OCI-LY7 (cell line): ENCODE data around the gene BRD7. TPM values are rescaled to one million over a fixed set of nuclear protein-coding genes. Genes with fewer than 3 reads are reported as not detected.

Experiments
- BruUV-seq: library from RNA; stranded (reverse); fragments of 400-500 nt; replicated peaks from 2 replicates; lab custom pipeline; 2021; lab: Mats Ljungman, UMichigan
- CTCF ChIA-PET: fragments of 300-600 bp; sonication (Branson Sonifier 250); formaldehyde crosslinking; loops from one replicate; lab custom pipeline; 2022; ENCODE audit warnings: antibody characterized with exemption; ENCODE audit not compliant: unreplicated experiment; lab: Charles Lee
- POLR2A ChIA-PET: fragments of 300-600 bp; sonication (Branson Sonifier 250); formaldehyde crosslinking; loops from one replicate; lab custom pipeline; 2022; ENCODE audit warnings: antibody characterized with exemption; lab: Charles Lee
- DNase-seq: peaks from one replicate; pipeline ENCODE4 v3.0.0-alpha.2; 2015; ENCODE audit warnings: low spot score
- H2AFZ ChIP-seq: fragments of 200-600 bp; sonication (generic), shearing (Covaris generic); 2 replicates; pipeline ENCODE4 v1.6.1; 2014; ENCODE audit warnings: mild to moderate bottlenecking, antibody characterized with exemption, low read length, moderate library complexity
- H3K27ac ChIP-seq: fragments of 200-600 bp; sonication (generic); 2 replicates; pipeline ENCODE4 v1.5.1; 2014; ENCODE audit warnings: mixed run types, low read depth, mild to moderate bottlenecking, moderate library complexity, low read length, inconsistent platforms; ENCODE audit not compliant: poor library complexity, severe bottlenecking
- H3K36me3 ChIP-seq: fragments of 200-600 bp; sonication (generic); 2 replicates; pipeline ENCODE4 v1.6.1; 2014; ENCODE audit warnings: mild to moderate bottlenecking, antibody characterized with exemption, low read length, moderate library complexity, mixed read lengths; ENCODE audit not compliant: insufficient read depth
- H3K4me1 ChIP-seq: fragments of 200-600 bp; sonication (generic); 2 replicates; pipeline ENCODE4 v1.5.1; 2014; ENCODE audit warnings: mild to moderate bottlenecking, low read length; ENCODE audit not compliant: insufficient read depth, poor library complexity, severe bottlenecking
- H3K4me2 ChIP-seq: fragments of 200-600 bp; sonication (generic); 2 replicates; pipeline ENCODE4 v1.6.1; 2014; ENCODE audit warnings: mild to moderate bottlenecking, low read length
- H3K4me3 ChIP-seq: fragments of 200-600 bp; sonication (generic); 2 replicates; pipeline ENCODE4 v1.5.1; 2014; ENCODE audit warnings: mild to moderate bottlenecking, low read depth, low read length; ENCODE audit not compliant: poor library complexity, severe bottlenecking
- H3K79me2 ChIP-seq: fragments of 200-600 bp; sonication (generic); 2 replicates; pipeline ENCODE4 v1.6.1; 2016; ENCODE audit warnings: low read depth, mild to moderate bottlenecking, low read length, moderate library complexity, mixed read lengths; ENCODE audit not compliant: insufficient read depth
- H3K9me2 ChIP-seq: fragments of 200-600 bp; sonication (generic); 2 replicates; pipeline ENCODE4 v1.6.1; 2016; ENCODE audit warnings: mild to moderate bottlenecking, low read length, mixed read lengths; ENCODE audit not compliant: insufficient read depth
- H3K9me3 ChIP-seq: fragments of 200-600 bp; sonication (generic); 2 replicates; pipeline ENCODE4 v1.6.1; 2014; ENCODE audit warnings: mild to moderate bottlenecking, mixed run types, low read length, mixed read lengths
- H4K20me1 ChIP-seq: fragments of 200-600 bp; sonication (generic); 2 replicates; pipeline ENCODE4 v1.6.1; 2014; ENCODE audit warnings: mild to moderate bottlenecking, antibody characterized with exemption, low read length, moderate library complexity, mixed read lengths; ENCODE audit not compliant: insufficient read depth
- CTCF ChIP-seq: fragments of 200-600 bp; sonication (generic); conservative IDR thresholded peaks from 2 replicates; pipeline ENCODE4 v1.5.1; 2014; ENCODE audit warnings: mild to moderate bottlenecking, antibody characterized with exemption, low read length, moderate library complexity, mixed read lengths
- EZH2phosphoT487 ChIP-seq: fragments of 200-600 bp; sonication (generic); IDR thresholded peaks from 2 replicates; pipeline ENCODE4 v1.6.1; 2018; ENCODE audit warnings: low read depth, borderline replicate concordance, mild to moderate bottlenecking, mixed run types, antibody characterized with exemption, low read length, moderate library complexity, mixed read lengths
- intact Hi-C: fragments of 100-400 bp; cut with micrococcal nuclease; formaldehyde crosslinking; loops from one replicate; pipeline ENCODE4 v1.10.0; 2022; ENCODE audit not compliant: unreplicated experiment
- total RNA-seq, 2 experiments: library from RNA; depleted of rRNA in 1 of 2; stranded (reverse); fragments of >200 nt in 1 of 2; shearing (Covaris generic) in 1 of 2; gene quantifications; 2 replicates each; pipeline ENCODE4 v1.2.3, GENCODE V29; 2014 to 2022

BRD7 gene
- total RNA-seq, 2 experiments from 2014 or later, result 78.5 to 105 TPM

- Histone ChIP-seq H3K4me3 (no peak overlapping the region), H4K20me1 (no peaks in the 10 kb centered on the region), H3K36me3 (peaks cover 53% of the 10 kb centered on the region), H2AFZ (no peak overlapping the region), H3K27ac (no peak overlapping the region), H3K4me1 (no peaks in the 10 kb centered on the region), H3K9me2 (no peaks in the 10 kb centered on the region), H3K4me2 (no peak overlapping the region), H3K9me3 (no peaks in the 10 kb centered on the region), H3K79me2 (no peaks in the 10 kb centered on the region)
- intact Hi-C loops, result no loop called here
- POLR2A ChIA-PET, result interaction anchor here (0.8 kb wide), 1 partner anchor 41 kb away, joined by 3 read pairs; no protein-coding TSS in a partner anchor
- DNase-seq, result no peak
- CTCF ChIA-PET, result no interaction called here
- BruUV-seq, result no TSS peak
- TF ChIP-seq CTCF, result no peak
- no peak for TF ChIP-seq EZH2phosphoT487
Measured at GRCh38 chr16:50297301-50298074, 71.3 kb downstream of the BRD7 start.

GRCh38 chr16:50296807-50297206 lies 72.0 kb downstream of the BRD7 start:
- peaks cover 59% of the 10 kb centered on the region for H3K36me3 ChIP-seq
- no peak overlapping the region for H2AFZ ChIP-seq
- no peaks in the 10 kb centered on the region for H4K20me1 ChIP-seq
- no peaks in the 10 kb centered on the region for H3K9me2 ChIP-seq
- CTCF ChIA-PET, result no interaction called here
- no peaks in the 10 kb centered on the region for H3K79me2 ChIP-seq
- no peak for DNase-seq
- H3K9me3 ChIP-seq, result no peaks in the 10 kb centered on the region
- H3K4me3 ChIP-seq, result no peak overlapping the region
- intact Hi-C loops, result no loop called here
- no TSS peak for BruUV-seq
- H3K4me2 ChIP-seq, result no peak overlapping the region
- no peak for TF ChIP-seq CTCF
- no peak for TF ChIP-seq EZH2phosphoT487
- H3K4me1 ChIP-seq, result no peaks in the 10 kb centered on the region
- H3K27ac ChIP-seq, result no peak overlapping the region
- POLR2A ChIA-PET, result interaction anchor here (0.8 kb wide), 1 partner anchor 41 kb away, joined by 3 read pairs; no protein-coding TSS in a partner anchor

GRCh38 chr16:50295541-50296132 lies 73.2 kb downstream of the BRD7 start:
- no peak overlapping the region for H3K4me2 ChIP-seq
- H3K9me2 ChIP-seq, result no peaks in the 10 kb centered on the region
- H3K79me2 ChIP-seq, result no peaks in the 10 kb centered on the region
- no peak for DNase-seq
- no peak overlapping the region for H3K4me3 ChIP-seq
- no peak overlapping the region for H3K27ac ChIP-seq
- BruUV-seq, result no TSS peak
- intact Hi-C loops, result no loop called here
- no peak overlapping the region for H2AFZ ChIP-seq
- POLR2A ChIA-PET, result no interaction called here
- no peaks in the 10 kb centered on the region for H3K9me3 ChIP-seq
- peaks cover 61% of the 10 kb centered on the region for H3K36me3 ChIP-seq
- no peaks in the 10 kb centered on the region for H4K20me1 ChIP-seq
- TF ChIP-seq CTCF (no peak), EZH2phosphoT487 (no peak)
- CTCF ChIA-PET, result no interaction called here
- no peaks in the 10 kb centered on the region for H3K4me1 ChIP-seq
